ENCODE data around the gene CDH22.

CDH22 gene

GRCh38 chr20:46305973-46306360, 2.3 kb downstream of the CDH22 start:
- H3K4ac ChIP-seq (ENCODE audit: low read depth, low read length): no peak overlapping the region
- no peak overlapping the region for H4K8ac ChIP-seq (ENCODE audit: low read depth, low read length)
- WGBS (ENCODE audit: extremely low coverage, insufficient coverage, low lambda C conversion rate): no CpG with 5 or more reads among the region's 9 CpGs
- H3K36me3 ChIP-seq (ENCODE audit: control insufficient read depth, insufficient read depth, low read length): no peaks in the 10 kb centered on the region
- H2BK120ac ChIP-seq (ENCODE audit: low read depth, low read length): no peak overlapping the region
- no peak overlapping the region for H3K27ac ChIP-seq (ENCODE audit: low read depth, low read length)
- H3K4me3 ChIP-seq (ENCODE audit: low read length): no peak overlapping the region
- H3K9ac ChIP-seq (ENCODE audit: low read length): no peak overlapping the region
- no peak overlapping the region for H3K23ac ChIP-seq (ENCODE audit: low read length)
- H3K79me2 ChIP-seq (ENCODE audit: control insufficient read depth, insufficient read depth, low read length): no peaks in the 10 kb centered on the region
- no peak overlapping the region for H4K5ac ChIP-seq (ENCODE audit: low read length)
- H3K27me3 ChIP-seq (ENCODE audit: insufficient read depth, low read length, poor library complexity): peaks cover 25% of the 10 kb centered on the region
- H2AK5ac ChIP-seq (ENCODE audit: low read length): no peak overlapping the region
- no peak overlapping the region for H2BK5ac ChIP-seq (ENCODE audit: low read length)
- H3K56ac ChIP-seq (ENCODE audit: low read length): no peak overlapping the region
- no peak for DNase-seq
- no peak overlapping the region for H3K4me2 ChIP-seq (ENCODE audit: low read length)
- no peak overlapping the region for H2BK15ac ChIP-seq (replicated peaks; ENCODE audit: low read depth)
- H3K18ac ChIP-seq (ENCODE audit: low read length): no peak overlapping the region
- H3K79me1 ChIP-seq (ENCODE audit: low read length): no peaks in the 10 kb centered on the region
- H3K4me1 ChIP-seq (ENCODE audit: control insufficient read depth, low read depth, low read length): no peaks in the 10 kb centered on the region

GRCh38 chr20:46305331-46305972, 2.8 kb downstream of the CDH22 start:
- Histone ChIP-seq H3K9ac (ENCODE audit: low read length) (no peak overlapping the region), H2AK5ac (ENCODE audit: low read length) (no peak overlapping the region), H3K36me3 (ENCODE audit: control insufficient read depth, insufficient read depth, low read length) (no peaks in the 10 kb centered on the region), H3K18ac (ENCODE audit: low read length) (no peak overlapping the region), H3K27ac (ENCODE audit: low read depth, low read length) (no peak overlapping the region), H2BK5ac (ENCODE audit: low read length) (no peak overlapping the region), H3K79me2 (ENCODE audit: control insufficient read depth, insufficient read depth, low read length) (no peaks in the 10 kb centered on the region), H3K4me1 (ENCODE audit: control insufficient read depth, low read depth, low read length) (no peaks in the 10 kb centered on the region), H3K4ac (ENCODE audit: low read depth, low read length) (no peak overlapping the region), H3K27me3 (ENCODE audit: insufficient read depth, low read length, poor library complexity) (peaks cover 22% of the 10 kb centered on the region), H3K4me3 (ENCODE audit: low read length) (no peak overlapping the region), H3K4me2 (ENCODE audit: low read length) (no peak overlapping the region), H3K23ac (ENCODE audit: low read length) (no peak overlapping the region), H3K56ac (ENCODE audit: low read length) (no peak overlapping the region), H4K8ac (ENCODE audit: low read depth, low read length) (no peak overlapping the region), H2BK120ac (ENCODE audit: low read depth, low read length) (no peak overlapping the region), H3K79me1 (ENCODE audit: low read length) (no peaks in the 10 kb centered on the region), H4K5ac (ENCODE audit: low read length) (no peak overlapping the region), H2BK15ac (replicated peaks; ENCODE audit: low read depth) (no peak overlapping the region)
- WGBS (ENCODE audit: extremely low coverage, insufficient coverage, low lambda C conversion rate): no CpG with 5 or more reads among the region's 12 CpGs
- DNase-seq: no peak

- Histone ChIP-seq H2BK120ac (ENCODE audit: low read depth, low read length) (no peak overlapping the region), H3K79me2 (ENCODE audit: control insufficient read depth, insufficient read depth, low read length) (no peaks in the 10 kb centered on the region), H3K27ac (ENCODE audit: low read depth, low read length) (no peak overlapping the region), H3K4me1 (ENCODE audit: control insufficient read depth, low read depth, low read length) (no peaks in the 10 kb centered on the region), H3K18ac (ENCODE audit: low read length) (no peak overlapping the region), H3K4me3 (ENCODE audit: low read length) (no peak overlapping the region), H4K8ac (ENCODE audit: low read depth, low read length) (no peak overlapping the region), H4K5ac (ENCODE audit: low read length) (no peak overlapping the region), H2BK15ac (replicated peaks; ENCODE audit: low read depth) (no peak overlapping the region), H3K79me1 (ENCODE audit: low read length) (no peaks in the 10 kb centered on the region), H3K9ac (ENCODE audit: low read length) (no peak overlapping the region), H3K27me3 (ENCODE audit: insufficient read depth, low read length, poor library complexity) (peaks cover 17% of the 10 kb centered on the region), H2AK5ac (ENCODE audit: low read length) (no peak overlapping the region), H3K56ac (ENCODE audit: low read length) (no peak overlapping the region), H3K4me2 (ENCODE audit: low read length) (no peak overlapping the region), H3K36me3 (ENCODE audit: control insufficient read depth, insufficient read depth, low read length) (no peaks in the 10 kb centered on the region), H2BK5ac (ENCODE audit: low read length) (no peak overlapping the region), H3K4ac (ENCODE audit: low read depth, low read length) (no peak overlapping the region), H3K23ac (ENCODE audit: low read length) (no peak overlapping the region)
- WGBS (ENCODE audit: extremely low coverage, insufficient coverage, low lambda C conversion rate): no CpG with 5 or more reads among the region's 3 CpGs
- DNase-seq: no peak
These were observed 3.4 kb downstream of the CDH22 start for GRCh38 chr20:46304852-46305251.

GRCh38 chr20:46304361-46304760, 3.9 kb downstream of the CDH22 start:
- no peaks in the 10 kb centered on the region for H3K36me3 ChIP-seq (ENCODE audit: control insufficient read depth, insufficient read depth, low read length)
- H3K79me1 ChIP-seq (ENCODE audit: low read length): no peaks in the 10 kb centered on the region
- H3K27ac ChIP-seq (ENCODE audit: low read depth, low read length): no peak overlapping the region
- H3K18ac ChIP-seq (ENCODE audit: low read length): no peak overlapping the region
- no peak overlapping the region for H3K4me3 ChIP-seq (ENCODE audit: low read length)
- no peak overlapping the region for H3K56ac ChIP-seq (ENCODE audit: low read length)
- H3K4ac ChIP-seq (ENCODE audit: low read depth, low read length): no peak overlapping the region
- H3K23ac ChIP-seq (ENCODE audit: low read length): no peak overlapping the region
- no CpG with 5 or more reads among the region's 4 CpGs for WGBS (ENCODE audit: extremely low coverage, insufficient coverage, low lambda C conversion rate)
- no peak overlapping the region for H2BK120ac ChIP-seq (ENCODE audit: low read depth, low read length)
- no peak for DNase-seq
- no peaks in the 10 kb centered on the region for H3K79me2 ChIP-seq (ENCODE audit: control insufficient read depth, insufficient read depth, low read length)
- no peak overlapping the region for H4K5ac ChIP-seq (ENCODE audit: low read length)
- H3K9ac ChIP-seq (ENCODE audit: low read length): no peak overlapping the region
- H3K27me3 ChIP-seq (ENCODE audit: insufficient read depth, low read length, poor library complexity): peaks cover 12% of the 10 kb centered on the region
- H2BK15ac ChIP-seq (replicated peaks; ENCODE audit: low read depth): no peak overlapping the region
- H2AK5ac ChIP-seq (ENCODE audit: low read length): no peak overlapping the region
- H2BK5ac ChIP-seq (ENCODE audit: low read length): no peak overlapping the region
- H4K8ac ChIP-seq (ENCODE audit: low read depth, low read length): no peak overlapping the region
- no peak overlapping the region for H3K4me2 ChIP-seq (ENCODE audit: low read length)
- H3K4me1 ChIP-seq (ENCODE audit: control insufficient read depth, low read depth, low read length): no peaks in the 10 kb centered on the region

- Histone ChIP-seq H3K4me3 (ENCODE audit: low read length) (no peak overlapping the region), H3K79me2 (ENCODE audit: control insufficient read depth, insufficient read depth, low read length) (no peaks in the 10 kb centered on the region), H3K4me2 (ENCODE audit: low read length) (no peak overlapping the region), H4K8ac (ENCODE audit: low read depth, low read length) (no peak overlapping the region), H3K36me3 (ENCODE audit: control insufficient read depth, insufficient read depth, low read length) (no peaks in the 10 kb centered on the region), H2BK5ac (ENCODE audit: low read length) (no peak overlapping the region), H3K23ac (ENCODE audit: low read length) (no peak overlapping the region), H3K27me3 (ENCODE audit: insufficient read depth, low read length, poor library complexity) (peaks cover 6% of the 10 kb centered on the region), H2BK15ac (replicated peaks; ENCODE audit: low read depth) (no peak overlapping the region), H2BK120ac (ENCODE audit: low read depth, low read length) (no peak overlapping the region), H3K27ac (ENCODE audit: low read depth, low read length) (no peak overlapping the region), H3K18ac (ENCODE audit: low read length) (no peak overlapping the region), H3K56ac (ENCODE audit: low read length) (no peak overlapping the region), H3K4me1 (ENCODE audit: control insufficient read depth, low read depth, low read length) (no peaks in the 10 kb centered on the region), H3K4ac (ENCODE audit: low read depth, low read length) (no peak overlapping the region), H4K5ac (ENCODE audit: low read length) (no peak overlapping the region), H3K9ac (ENCODE audit: low read length) (no peak overlapping the region), H2AK5ac (ENCODE audit: low read length) (no peak overlapping the region), H3K79me1 (ENCODE audit: low read length) (no peaks in the 10 kb centered on the region)
- DNase-seq: no peak
- WGBS (ENCODE audit: extremely low coverage, insufficient coverage, low lambda C conversion rate): no CpG with 5 or more reads among the region's 11 CpGs
These were observed 4.9 kb downstream of the CDH22 start for GRCh38 chr20:46303176-46303956.
